GM19043 (cell line): ENCODE data around the gene SURF6.
A peak's percentile ranks its signal among the peaks of the same experiment; 100 is the strongest.
"Not testable (repeated sequence)": the region's sequence is repeated elsewhere in the genome, so short reads cannot be mapped to it uniquely, and the experiment has no call there.

ENCODE experiments used
- ATAC-seq: cut with Tn5 transposase; IDR thresholded peaks from one replicate; pipeline ENCODE4 v1.9.1; 2021; ENCODE audit warnings: low read depth; ENCODE audit not compliant: unreplicated experiment

SURF6 gene

GRCh38 chr9:133335924-133336811 lies at the start of gene SURF6:
Gene SURF6 (minus strand): TSS chr9:133336188. CDS start chr9:133336132, 56 bp downstream.
- peak; percentile 76 for ATAC-seq

- ATAC-seq = no peak
Observed at GRCh38 chr9:133385452-133385851, 49.5 kb upstream of the SURF6 start.

- no peak for ATAC-seq
Observed at GRCh38 chr9:133384736-133385321, 48.8 kb upstream of the SURF6 start.

GRCh38 chr9:133383438-133383837 lies 47.5 kb upstream of the SURF6 start:
- no peak for ATAC-seq

- no peak for ATAC-seq
Observed at GRCh38 chr9:133382507-133383141, 46.6 kb upstream of the SURF6 start.

- no peak for ATAC-seq
Observed at GRCh38 chr9:133380734-133381133, 44.7 kb upstream of the SURF6 start.

- no peak for ATAC-seq
Observed at GRCh38 chr9:133379153-133380086, 43.4 kb upstream of the SURF6 start.

- ATAC-seq = no peak
Observed at GRCh38 chr9:133378408-133378962, 42.5 kb upstream of the SURF6 start.

GRCh38 chr9:133377721-133378216 lies 41.8 kb upstream of the SURF6 start:
- ATAC-seq = no peak

GRCh38 chr9:133377280-133377679 lies 41.3 kb upstream of the SURF6 start:
- not testable (repeated sequence) for ATAC-seq

- peak; percentile 94 for ATAC-seq
Observed at GRCh38 chr9:133375724-133376654, 40.0 kb upstream of the SURF6 start, which contains the start of the genes STKLD1 and SURF4. Gene STKLD1 (plus strand): TSS chr9:133376366. CDS start chr9:133376474, 108 bp downstream. Gene SURF4 (minus strand): TSS chr9:133376060. CDS start chr9:133375969, 91 bp downstream.

- no peak for ATAC-seq
Observed at GRCh38 chr9:133375116-133375723, 39.2 kb upstream of the SURF6 start.

- no peak for ATAC-seq
Observed at GRCh38 chr9:133374612-133375115, 38.7 kb upstream of the SURF6 start.

GRCh38 chr9:133372144-133372543 lies 36.2 kb upstream of the SURF6 start:
- ATAC-seq = no peak

- no peak for ATAC-seq
Observed at GRCh38 chr9:133371261-133371711, 35.3 kb upstream of the SURF6 start.

- ATAC-seq = no peak
Observed at GRCh38 chr9:133370685-133371084, 34.7 kb upstream of the SURF6 start.

GRCh38 chr9:133369933-133370332 lies 33.9 kb upstream of the SURF6 start:
- no peak for ATAC-seq

GRCh38 chr9:133369422-133369821 lies 33.4 kb upstream of the SURF6 start:
- no peak for ATAC-seq
